Measurements from ENCODE around the gene ROPN1L.

Gene ROPN1L

GRCh38 chr5:10457682-10458574, 16.2 kb downstream of the ROPN1L start:
- DNase-seq (ENCODE audit: low read depth in 2 of 3, low spot score in 2 of 3) = no peak

GRCh38 chr5:10459080-10460055, 17.7 kb downstream of the ROPN1L start:
- DNase-seq (ENCODE audit: low read depth in 2 of 3, low spot score in 2 of 3) = no peak

GRCh38 chr5:10460252-10460906, 18.7 kb downstream of the ROPN1L start:
- no peak for DNase-seq (ENCODE audit: low read depth in 2 of 3, low spot score in 2 of 3)

GRCh38 chr5:10461041-10461440, 19.4 kb downstream of the ROPN1L start:
- DNase-seq (ENCODE audit: low read depth in 2 of 3, low spot score in 2 of 3) = no peak

GRCh38 chr5:10461904-10462555, 20.4 kb downstream of the ROPN1L start:
- no peak for DNase-seq (ENCODE audit: low read depth in 2 of 3, low spot score in 2 of 3)

- no peak for DNase-seq (ENCODE audit: low read depth in 2 of 3, low spot score in 2 of 3)
Observed at GRCh38 chr5:10463566-10463965, 21.9 kb downstream of the ROPN1L start.

GRCh38 chr5:10464173-10464572, 22.5 kb downstream of the ROPN1L start:
- no peak for DNase-seq (ENCODE audit: low read depth in 2 of 3, low spot score in 2 of 3)

- no peak for DNase-seq (ENCODE audit: low read depth in 2 of 3, low spot score in 2 of 3)
Observed at GRCh38 chr5:10465726-10466125, 24.0 kb downstream of the ROPN1L start.

GRCh38 chr5:10466446-10467073, 24.9 kb downstream of the ROPN1L start:
- no peak for DNase-seq (ENCODE audit: low read depth in 2 of 3, low spot score in 2 of 3)

- no peak for DNase-seq (ENCODE audit: low read depth in 2 of 3, low spot score in 2 of 3)
Observed at GRCh38 chr5:10467281-10468198, 25.9 kb downstream of the ROPN1L start.

GRCh38 chr5:10468256-10468655, 26.6 kb downstream of the ROPN1L start:
- no peak for DNase-seq (ENCODE audit: low read depth in 2 of 3, low spot score in 2 of 3)

- no peak for DNase-seq (ENCODE audit: low read depth in 2 of 3, low spot score in 2 of 3)
Observed at GRCh38 chr5:10469253-10470050, 27.8 kb downstream of the ROPN1L start.

- no peak for DNase-seq (ENCODE audit: low read depth in 2 of 3, low spot score in 2 of 3)
Observed at GRCh38 chr5:10470669-10471068, 29.0 kb downstream of the ROPN1L start.

GRCh38 chr5:10471677-10472076, 30.0 kb downstream of the ROPN1L start:
- DNase-seq (ENCODE audit: low read depth in 2 of 3, low spot score in 2 of 3) = no peak

- DNase-seq (ENCODE audit: low read depth in 2 of 3, low spot score in 2 of 3) = no peak
Observed at GRCh38 chr5:10474521-10475075, 32.9 kb downstream of the ROPN1L start.

GRCh38 chr5:10475931-10476676, 34.4 kb downstream of the ROPN1L start:
- DNase-seq (ENCODE audit: low read depth in 2 of 3, low spot score in 2 of 3) = no peak

GRCh38 chr5:10476878-10477277, 35.2 kb downstream of the ROPN1L start:
- no peak for DNase-seq (ENCODE audit: low read depth in 2 of 3, low spot score in 2 of 3)

All from activated CD8-positive, alpha-beta memory T cell treated with anti-CD3 and anti-CD28 coated beads for 48 hours (primary cell).